GM19397 (cell line): ENCODE data around the gene IDH1.
"Not testable (repeated sequence)": the region's sequence is repeated elsewhere in the genome, so short reads cannot be mapped to it uniquely, and the experiment has no call there.

Experiments
- ATAC-seq: cut with Tn5 transposase; IDR thresholded peaks from one replicate; pipeline ENCODE4 v1.9.1; 2021; ENCODE audit warnings: mild to moderate bottlenecking, moderate library complexity; ENCODE audit not compliant: unreplicated experiment

Gene IDH1

DNA sequence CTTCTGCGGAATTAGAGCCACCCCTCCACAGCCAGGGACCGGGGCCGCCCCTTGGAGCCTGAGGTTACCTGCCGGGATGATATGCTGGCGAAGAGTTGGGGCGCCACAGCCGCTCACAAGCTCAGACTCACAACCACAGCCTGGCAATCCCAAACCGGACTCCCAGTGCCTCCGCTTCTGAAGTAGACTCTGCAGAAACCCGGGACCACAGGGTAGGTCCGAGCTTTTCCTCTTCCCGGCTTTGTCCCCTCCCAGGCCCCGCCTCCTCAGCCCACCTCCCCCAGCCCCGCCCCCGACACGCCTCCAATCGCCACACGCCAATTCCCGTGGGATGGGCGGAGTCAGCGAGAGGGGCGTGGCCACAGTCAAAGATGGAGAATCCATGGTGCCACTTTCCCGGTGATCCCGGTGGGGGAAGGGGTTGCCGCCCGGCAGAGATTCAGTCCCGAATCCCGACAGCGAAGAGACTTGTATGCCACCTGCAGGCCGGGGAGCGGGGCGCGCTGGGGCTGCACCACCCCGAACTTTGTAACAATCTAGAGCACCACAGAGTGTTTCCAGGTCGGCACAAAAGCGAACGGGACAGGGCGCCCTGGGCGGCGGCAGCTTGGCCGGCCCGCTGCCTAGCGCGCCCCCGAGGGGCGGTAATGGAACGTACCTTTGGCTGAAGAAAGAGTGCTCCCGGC, at the start of gene IDH1:
Gene IDH1, minus strand, starts transcription at position 201 of the 686 bp plus-strand sequence. CDS start 3,520 bp downstream, outside the sequence.
- peak; percentile 78 for ATAC-seq

DNA sequence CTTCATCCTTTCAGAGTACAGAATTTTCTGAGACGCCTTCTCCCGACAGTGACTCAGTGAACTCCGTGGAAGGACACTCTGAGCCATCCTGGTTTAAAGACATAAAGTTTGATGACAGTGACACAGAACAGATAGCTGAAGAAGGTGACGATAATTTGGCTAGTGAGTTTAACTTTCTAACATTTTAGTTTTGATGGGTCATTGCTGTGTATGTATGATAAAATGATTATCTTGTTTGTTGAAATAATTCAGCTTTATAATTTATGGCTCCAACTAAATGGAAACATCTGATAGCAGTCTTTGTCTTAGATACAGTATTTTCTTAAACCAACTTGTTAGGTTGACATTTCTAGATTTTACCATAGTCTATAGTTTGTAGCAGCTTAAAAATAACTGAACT, 49.3 kb upstream of the IDH1 start:
- ATAC-seq = no peak

DNA sequence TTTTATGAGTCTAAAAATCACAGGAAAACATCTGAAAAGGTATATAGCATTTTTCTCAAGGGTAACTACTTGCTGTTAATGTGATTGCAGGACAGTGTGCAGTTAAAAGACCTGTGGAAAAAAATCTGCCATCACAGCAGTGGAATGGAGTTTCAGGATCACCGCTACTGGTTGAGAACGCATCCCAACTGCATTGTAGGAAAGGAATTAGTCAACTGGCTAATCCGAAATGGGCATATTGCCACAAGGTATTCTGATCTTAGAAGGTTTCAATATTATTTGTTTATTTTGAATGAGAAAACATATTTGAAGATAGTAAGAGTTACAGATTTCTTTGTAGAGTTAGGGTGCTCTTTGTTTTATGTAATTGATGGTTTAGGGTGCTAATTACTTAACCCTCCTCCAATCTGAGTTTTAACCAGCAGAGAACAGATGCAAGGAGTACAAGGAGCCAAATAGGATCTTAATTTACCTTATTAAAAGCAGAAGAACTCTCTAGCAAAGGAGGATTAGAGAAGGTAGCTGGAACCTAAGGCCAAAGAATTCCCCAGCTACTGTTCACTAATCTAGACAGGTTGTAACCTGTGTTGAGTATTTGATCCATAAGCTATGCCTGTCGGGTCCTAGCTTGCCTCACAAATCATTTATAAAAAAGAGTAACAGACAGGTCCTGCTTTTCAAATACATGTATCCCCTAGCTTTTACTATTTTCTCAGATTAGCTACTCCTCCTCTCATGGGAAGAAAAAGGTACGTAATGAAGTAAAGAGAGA, 46.2 kb upstream of the IDH1 start:
- no peak for ATAC-seq

DNA sequence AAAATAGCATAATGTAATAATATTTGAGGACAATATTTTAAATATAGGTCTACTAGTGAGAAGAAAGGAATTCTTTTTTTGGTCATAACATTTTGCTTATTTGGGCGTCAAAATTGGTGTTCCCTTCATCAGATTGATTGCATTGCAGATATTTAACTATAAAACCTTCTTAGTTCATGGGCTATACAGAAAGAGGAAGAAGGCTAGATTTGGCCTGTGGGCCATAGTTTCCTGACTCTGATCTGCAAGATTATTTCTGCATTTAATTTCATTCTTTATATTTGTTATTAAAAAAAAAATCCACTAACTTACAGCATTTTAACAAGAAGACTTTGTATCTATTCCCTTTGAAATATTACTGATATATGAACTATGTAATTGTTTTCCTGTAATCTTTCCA, 43.1 kb upstream of the IDH1 start:
- ATAC-seq = no peak

DNA sequence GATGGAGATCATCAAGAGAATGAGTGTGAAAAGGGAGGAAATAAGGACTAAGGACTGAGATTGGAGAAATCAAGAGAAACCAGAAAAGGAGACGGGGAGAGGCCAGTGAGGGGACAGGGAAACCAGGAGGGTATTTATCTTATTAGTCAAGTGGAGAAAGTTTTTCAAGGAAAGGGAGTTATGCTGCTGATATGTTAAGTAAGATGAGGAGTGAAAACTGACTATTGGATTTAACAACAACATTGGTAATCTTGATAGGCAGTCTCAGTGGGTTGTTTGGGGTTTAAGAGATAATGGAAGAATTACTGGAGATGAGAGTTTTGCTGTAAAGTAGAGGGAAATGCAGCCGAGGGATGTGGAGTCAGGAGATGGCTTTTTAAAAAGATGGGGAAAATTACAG, 41.7 kb upstream of the IDH1 start:
- no peak for ATAC-seq

DNA sequence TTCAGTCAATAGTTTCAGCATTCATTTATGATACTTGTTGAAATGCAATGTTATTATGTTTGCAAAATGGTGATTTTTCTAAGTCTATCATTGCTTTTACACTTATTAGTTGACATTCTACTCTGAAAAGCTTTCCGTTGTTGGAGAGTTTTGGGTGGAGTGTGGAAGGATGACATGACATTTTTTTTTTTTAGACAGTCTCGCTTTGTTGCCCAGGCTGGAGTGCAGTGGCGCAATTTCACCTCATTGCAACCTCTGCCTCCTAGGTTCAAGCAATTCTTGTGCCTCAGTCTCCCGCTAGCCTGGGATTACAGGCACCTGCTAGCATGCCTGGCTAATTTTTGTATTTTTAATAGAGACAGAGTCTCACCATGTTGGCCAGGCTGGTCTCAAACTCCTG, 41.0 kb upstream of the IDH1 start:
- ATAC-seq = no peak

DNA sequence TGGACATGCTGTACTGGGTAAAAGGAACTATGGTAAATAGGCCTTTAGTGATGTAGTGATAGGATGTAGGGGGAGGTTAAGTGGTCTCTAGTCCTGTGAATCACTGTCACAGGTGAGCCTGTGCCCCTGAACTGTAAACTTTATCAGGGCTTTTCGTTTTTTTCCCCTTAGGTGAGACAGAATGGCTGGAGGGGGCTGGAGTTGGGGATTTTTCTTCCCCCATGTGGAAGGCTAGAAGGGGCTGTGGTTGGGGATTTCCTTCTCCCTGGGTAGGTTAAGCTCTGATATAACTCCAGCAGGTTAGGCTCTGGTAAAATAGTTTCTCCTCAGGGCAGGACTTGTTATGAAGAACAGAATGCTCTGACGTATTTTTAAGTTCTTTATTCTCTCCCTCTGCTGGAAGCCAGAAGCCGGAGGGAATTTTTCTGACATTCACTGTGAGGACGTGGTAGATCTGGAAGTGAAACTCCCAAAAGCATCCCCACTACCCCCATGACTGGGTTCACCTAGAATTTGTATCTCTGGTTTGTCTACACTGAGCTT, 39.7 kb upstream of the IDH1 start:
- ATAC-seq = peak; percentile 68

DNA sequence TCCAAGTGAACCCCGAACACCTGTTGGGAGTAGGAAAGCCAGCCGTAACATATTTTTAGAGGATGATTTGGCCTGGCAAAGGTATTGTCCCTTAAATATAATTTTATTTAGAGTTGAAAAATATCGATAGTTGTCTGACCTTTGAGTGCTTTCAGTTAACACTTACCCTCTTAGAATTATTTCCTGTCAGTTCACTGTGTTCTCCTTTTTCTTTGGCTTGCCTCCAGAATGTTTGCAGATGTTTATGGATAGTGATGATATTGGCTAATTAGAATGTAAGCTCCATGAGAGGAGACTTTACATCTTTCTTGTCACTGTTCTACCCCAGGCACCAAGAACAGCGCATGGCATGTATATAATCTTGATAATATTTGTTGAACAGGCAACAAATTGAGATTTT, 31.0 kb upstream of the IDH1 start:
- ATAC-seq = no peak

DNA sequence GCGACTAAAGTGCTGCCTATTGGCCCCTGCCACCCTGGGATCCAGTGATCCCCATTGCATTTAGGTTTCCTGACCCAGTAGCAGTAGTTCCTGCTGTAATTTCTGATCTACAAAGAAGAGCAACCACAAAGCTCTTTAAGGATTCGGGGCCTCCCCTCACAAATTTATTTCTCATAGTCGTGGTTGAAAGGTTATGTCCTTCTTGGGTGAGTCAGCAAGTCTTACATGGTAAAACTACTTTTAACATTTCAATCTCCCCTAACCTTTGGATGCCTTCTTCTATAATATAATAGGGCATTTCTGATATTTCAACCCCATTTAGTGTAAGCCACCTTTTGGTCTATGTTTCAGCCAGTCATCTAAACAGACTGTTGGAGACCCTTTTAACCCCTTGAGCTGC, 26.1 kb upstream of the IDH1 start:
- ATAC-seq = no peak

DNA sequence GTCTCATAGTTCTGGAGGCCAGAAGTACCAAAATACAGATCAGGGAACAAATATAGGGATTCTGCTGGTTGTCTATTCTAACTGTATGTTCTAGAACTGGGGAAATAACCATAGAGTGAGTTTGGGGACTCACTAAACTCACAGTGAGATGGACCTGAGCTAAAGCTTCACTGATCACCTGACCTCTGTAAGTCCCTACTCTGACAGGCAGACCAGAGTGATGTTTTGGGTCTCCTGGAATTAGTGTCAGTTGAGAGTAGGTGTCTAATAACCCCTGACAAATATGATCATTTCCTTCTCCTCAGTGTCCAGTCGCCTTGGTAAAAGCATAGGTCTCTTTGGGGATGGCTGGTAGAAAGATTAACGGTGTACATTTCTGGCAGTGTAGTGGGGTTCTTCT, 25.4 kb upstream of the IDH1 start:
- ATAC-seq = no peak

DNA sequence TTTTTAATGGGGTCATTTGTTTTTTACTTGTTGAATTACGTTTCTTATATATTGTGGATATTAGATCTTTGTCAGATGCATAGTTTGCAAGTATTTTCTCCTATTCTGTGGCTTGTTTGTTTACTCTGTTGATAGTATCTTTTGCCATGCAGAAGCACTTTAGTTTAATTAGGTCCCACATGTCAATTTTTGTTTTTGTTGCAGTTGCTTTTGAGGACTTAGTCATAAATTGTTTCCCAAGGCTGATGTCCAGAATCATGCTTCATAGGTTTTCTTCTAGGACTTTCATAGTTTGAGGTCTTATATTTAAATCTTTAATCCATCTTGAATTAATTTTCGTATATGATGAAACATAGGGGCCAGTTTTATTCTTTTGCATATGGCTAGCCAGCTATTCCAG, 24.4 kb upstream of the IDH1 start:
- ATAC-seq = no peak

DNA sequence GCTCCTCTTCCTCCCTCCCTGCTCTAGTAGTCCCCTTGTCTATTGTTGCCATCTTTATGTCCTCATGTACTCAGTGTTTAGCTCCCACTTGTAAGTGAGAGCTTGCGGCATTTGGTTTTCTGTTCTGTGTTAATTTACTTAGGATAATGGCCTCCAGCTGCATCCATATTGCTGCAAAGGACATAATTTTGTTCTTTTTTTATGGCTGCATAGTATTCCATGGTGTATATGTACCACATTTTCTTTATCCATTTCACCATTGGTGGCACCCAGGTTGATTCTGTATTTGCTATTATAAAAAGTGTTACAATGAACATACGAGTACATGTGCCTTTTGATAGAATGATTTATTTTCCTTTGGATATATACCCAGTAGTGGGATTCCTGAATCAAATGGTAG, 23.7 kb upstream of the IDH1 start:
- no peak for ATAC-seq

DNA sequence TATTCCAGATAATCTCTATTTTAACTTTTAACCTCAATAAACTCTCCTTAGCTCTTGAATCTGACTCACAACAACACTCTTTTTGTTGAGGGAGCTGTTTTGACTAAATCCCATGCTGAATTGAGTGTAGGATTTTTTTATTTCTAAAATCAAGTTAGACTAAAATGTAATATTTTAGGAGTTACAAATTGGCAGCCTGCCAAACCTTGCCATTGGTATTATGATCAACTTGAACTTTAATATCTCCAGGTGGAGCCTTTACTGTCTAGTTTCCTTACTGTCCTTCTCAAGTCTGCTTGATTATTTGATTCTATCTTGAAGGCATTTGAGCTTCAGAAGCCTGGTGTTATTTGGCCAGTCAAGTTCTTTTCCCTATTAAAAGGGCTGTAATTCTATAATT, 19.9 kb upstream of the IDH1 start:
- ATAC-seq = no peak

DNA sequence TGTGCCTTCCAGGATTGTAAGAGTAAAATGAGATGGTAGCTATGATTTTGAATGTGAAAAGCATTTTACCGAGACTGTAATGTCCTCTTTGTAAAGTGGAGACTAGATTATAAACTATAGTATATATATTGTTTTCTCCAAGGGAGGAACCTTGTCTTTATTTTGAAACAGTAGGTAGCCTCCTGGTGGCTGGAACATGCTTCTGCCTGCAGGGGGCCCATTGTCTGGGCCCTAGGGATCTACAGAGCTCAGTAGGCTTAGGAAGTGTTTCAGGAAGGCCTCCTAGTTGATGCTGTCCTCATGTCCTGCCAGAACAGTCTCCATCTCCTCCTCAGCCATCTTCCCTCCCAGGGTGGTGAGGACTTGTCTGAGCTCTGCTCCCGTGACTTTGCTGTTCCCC, 14.2 kb upstream of the IDH1 start:
- no peak for ATAC-seq

DNA sequence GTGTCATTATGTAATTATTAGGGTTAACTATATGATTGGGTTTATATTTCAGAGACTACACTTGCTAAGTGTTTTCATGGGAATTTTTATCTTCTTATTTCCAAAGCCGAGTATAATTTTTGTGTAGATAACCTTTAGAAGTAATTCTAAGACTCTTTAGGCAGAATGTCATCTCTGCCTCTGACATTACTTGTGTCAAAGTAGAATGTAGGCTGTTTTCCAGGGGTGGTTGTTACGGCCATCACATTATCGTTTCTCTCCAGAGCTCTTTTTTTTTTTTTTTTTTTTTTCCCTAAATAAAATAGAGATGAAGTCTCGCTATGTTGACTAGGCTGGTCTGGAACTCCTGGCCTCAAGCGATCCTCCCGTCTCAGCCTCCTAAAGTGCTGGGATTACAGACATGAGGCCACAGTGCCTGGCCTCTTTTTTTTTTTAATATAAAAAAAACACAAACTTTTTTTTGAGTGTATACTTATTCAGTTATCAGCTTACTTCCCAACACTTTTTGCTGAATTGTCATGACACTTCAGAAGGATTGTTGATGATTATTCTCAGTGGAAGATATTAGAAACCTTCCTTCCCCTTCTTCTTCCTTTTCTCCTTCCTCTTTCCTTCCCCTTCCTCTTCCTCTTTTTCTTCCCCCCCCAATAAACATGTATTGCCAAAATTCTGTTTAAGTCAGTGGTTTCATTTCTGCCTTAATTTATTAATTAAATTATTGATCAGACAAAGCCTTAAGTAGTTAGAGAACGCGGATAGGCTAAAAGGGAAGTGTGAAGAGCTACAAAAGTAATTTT, 13.5 kb upstream of the IDH1 start:
- no peak for ATAC-seq

DNA sequence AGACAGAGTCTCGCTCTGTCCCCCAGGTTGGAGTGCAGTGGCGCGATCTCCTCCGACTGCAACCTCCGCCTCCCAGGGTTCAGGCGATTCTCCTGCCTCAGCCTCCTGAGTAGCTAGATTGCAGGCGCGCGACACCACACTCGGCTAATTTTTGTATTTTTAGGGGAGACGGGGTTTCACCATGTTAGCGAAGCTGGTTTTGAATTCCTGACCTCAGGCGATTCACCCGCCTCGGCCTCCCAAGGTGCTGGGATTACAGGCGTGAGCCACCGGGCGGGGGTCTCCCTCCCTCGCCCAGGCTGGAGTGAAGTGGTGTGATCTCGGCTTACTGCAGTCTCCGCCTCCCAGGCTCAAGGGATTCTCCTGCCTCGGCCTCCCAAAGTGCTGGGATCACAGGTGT, 12.7 kb upstream of the IDH1 start:
- not testable (repeated sequence) for ATAC-seq

DNA sequence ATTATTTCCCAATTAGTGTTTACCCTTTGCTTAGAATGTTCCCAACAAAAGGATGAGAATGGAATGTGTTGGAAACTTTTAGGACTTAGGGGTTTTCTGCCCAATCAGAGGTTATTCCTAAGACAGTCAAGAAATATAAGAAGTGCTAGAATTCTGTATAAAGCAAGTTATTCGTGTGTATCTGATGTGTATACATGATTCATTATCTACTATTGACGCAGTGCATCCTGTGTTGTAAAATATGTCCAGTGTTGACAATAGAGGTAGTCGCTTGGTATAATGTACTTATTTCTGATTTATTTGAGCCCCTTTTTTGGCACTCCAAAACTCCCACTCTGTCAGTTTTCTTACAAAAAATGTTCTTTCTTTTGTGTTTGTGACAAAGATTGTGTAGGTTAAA, 12.1 kb upstream of the IDH1 start:
- no peak for ATAC-seq

DNA sequence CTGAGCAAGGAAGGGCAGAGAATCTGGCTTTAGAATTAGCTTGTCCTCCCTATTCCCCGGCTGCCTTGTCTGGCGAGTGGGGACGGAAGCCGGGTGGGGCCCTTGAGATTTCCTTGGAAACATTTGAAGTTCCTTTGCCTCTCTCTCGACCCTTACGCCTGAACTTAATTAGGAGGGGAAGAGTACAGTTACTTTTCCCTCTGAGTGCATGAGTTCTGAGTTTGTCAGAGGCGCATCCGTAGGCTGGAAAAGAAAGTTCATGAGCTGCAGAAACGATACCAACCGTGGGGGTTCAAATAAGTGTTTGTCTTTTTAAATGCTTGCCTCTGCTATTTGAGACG, 11.7 kb upstream of the IDH1 start:
- peak; percentile 7 for ATAC-seq

DNA sequence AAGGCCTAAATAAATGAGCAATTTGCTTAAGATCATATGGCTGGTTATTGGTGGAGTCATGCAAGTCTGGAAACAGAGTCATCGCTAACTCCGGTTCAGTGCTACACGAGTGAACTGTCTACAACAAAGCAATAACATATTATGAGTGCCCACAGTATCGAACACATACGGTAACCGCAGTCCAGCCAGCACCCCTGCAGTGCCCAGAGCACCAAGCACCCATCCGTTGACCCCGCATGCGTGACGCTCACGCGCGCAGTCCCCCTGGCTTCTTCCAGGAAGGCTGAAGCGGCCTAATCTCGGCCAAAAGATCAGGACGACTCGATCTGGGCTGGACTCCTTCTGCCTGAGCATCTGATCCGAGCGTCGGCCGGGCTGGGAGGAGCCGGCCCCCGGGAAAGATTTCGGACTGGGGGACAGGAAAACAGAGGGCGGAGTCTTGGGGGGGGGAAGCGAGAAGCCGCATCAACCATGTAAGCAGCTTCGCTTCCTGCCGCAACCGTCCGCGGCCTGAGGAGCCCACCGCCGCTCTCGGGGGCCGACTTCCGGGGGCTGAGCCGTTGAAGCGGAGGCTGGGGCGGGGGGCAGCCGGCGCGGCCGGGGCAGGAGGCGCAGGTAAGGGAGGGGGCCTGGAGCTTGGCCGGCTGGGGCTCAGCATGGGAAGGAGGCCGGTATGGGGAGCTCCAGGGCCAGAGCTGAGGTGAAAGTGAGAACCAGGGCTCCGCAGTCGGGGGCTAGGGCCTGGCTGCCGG, 11.1 kb upstream of the IDH1 start, which contains the start of gene PIKFYVE:
Gene PIKFYVE, plus strand, starts transcription at position 455 of the 752 bp plus-strand sequence. CDS start 5,265 bp downstream, outside the sequence.
- ATAC-seq = peak; percentile 81

DNA sequence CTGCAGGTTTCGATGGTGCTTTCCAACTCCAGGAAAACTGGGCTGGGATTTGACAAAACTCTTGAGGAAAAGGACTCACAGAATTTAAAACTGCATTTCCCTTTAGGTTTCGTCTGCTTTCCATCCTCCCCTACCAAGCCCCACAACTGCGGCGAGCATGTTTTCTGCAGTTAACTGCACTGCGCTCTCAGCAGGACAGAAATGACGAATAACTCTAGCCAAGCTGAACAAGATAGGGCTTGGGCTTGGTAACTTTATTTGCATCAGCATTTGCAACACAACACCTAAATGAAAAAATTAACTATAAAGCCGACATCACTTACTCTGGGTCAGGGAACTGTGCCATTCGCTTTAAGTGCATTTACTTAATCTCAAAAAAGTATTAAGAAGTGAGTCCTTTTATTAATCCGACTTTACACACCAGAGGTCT, 10.5 kb upstream of the IDH1 start:
- peak; percentile 43 for ATAC-seq
